Activated CD4-positive, alpha-beta T cell treated with anti-CD3 and anti-CD28 coated beads for 1 hour (primary cell): Measurements from ENCODE around the gene DUS2.
"Not testable (repeated sequence)": the region's sequence is repeated elsewhere in the genome, so short reads cannot be mapped to it uniquely, and the experiment has no call there.

Experiments
- DNase-seq: peaks from one replicate; pipeline ENCODE4 v3.0.0-alpha.2; 2020

Gene DUS2

GRCh38 chr16:68022728-68023537 is at the start of gene DUS2, which contains the start of gene DDX28:
Gene DUS2, plus strand, starts transcription at chr16:68023284. Its CDS starts 14,740 bp downstream, at chr16:68038024.
Gene DDX28, minus strand, starts transcription at chr16:68023232. Its CDS starts 30 bp downstream, at chr16:68023202.
- DNase-seq: peak; percentile 94

GRCh38 chr16:67975321-67976105 is 47.6 kb upstream of the DUS2 start:
- DNase-seq: no peak

GRCh38 chr16:67976205-67976604 is 46.9 kb upstream of the DUS2 start:
- no peak for DNase-seq

- no peak for DNase-seq
Observed at GRCh38 chr16:67977005-67977404, 46.1 kb upstream of the DUS2 start.

- no peak for DNase-seq
Observed at GRCh38 chr16:67977469-67978227, 45.4 kb upstream of the DUS2 start.

- no peak for DNase-seq
Observed at GRCh38 chr16:67979955-67980678, 43.0 kb upstream of the DUS2 start, which contains the start of gene DPEP3. Gene DPEP3, minus strand, starts transcription at chr16:67980499. Its CDS starts 119 bp downstream, at chr16:67980380.

GRCh38 chr16:67982011-67982696 is 40.9 kb upstream of the DUS2 start:
- no peak for DNase-seq

GRCh38 chr16:67986949-67987348 is 36.1 kb upstream of the DUS2 start:
- DNase-seq: no peak

- no peak for DNase-seq
Observed at GRCh38 chr16:67987460-67988160, 35.5 kb upstream of the DUS2 start.

- no peak for DNase-seq
Observed at GRCh38 chr16:67988675-67989074, 34.4 kb upstream of the DUS2 start.

GRCh38 chr16:67989322-67990017 is 33.6 kb upstream of the DUS2 start:
- no peak for DNase-seq

- DNase-seq: no peak
Observed at GRCh38 chr16:67990018-67990386, 33.1 kb upstream of the DUS2 start.

- DNase-seq: no peak
Observed at GRCh38 chr16:67992661-67993206, 30.4 kb upstream of the DUS2 start.

- peak; percentile 73 for DNase-seq
Observed at GRCh38 chr16:67993207-67994039, 29.7 kb upstream of the DUS2 start.

GRCh38 chr16:67994040-67994408 is 29.1 kb upstream of the DUS2 start:
- not testable (repeated sequence) for DNase-seq

- DNase-seq: no peak
Observed at GRCh38 chr16:67995423-67995822, 27.7 kb upstream of the DUS2 start.

- DNase-seq: no peak
Observed at GRCh38 chr16:67996666-67997065, 26.4 kb upstream of the DUS2 start.

- DNase-seq: not testable (repeated sequence)
Observed at GRCh38 chr16:67998231-67998778, 24.8 kb upstream of the DUS2 start.
